Astrocyte of the cerebellum (primary cell): ENCODE data around the gene BIRC7.

ENCODE experiments used
- DNase-seq: peaks from one replicate; pipeline ENCODE4 v3.0.0-alpha.2; 2011; ENCODE audit warnings: low read depth
- H3K4me3 ChIP-seq: 2 replicates; pipeline ENCODE4 v1.5.1; 2011; ENCODE audit warnings: mild to moderate bottlenecking, low read depth, low read length, moderate library complexity
- CTCF ChIP-seq: IDR thresholded peaks from 2 replicates; pipeline ENCODE4 v1.5.1; 2012; ENCODE audit warnings: low read length, low read depth, moderate library complexity, mild to moderate bottlenecking; ENCODE audit errors: missing control alignments
- in situ Hi-C: cut with HindIII; loops from 2 replicates; pipeline ENCODE4 v1.10.0; 2017; ENCODE audit warnings: low sequenced_read_pairs

The BIRC7 gene

GRCh38 chr20:63212792-63213191 is 22.9 kb upstream of the BIRC7 start:
- no peak for DNase-seq
- TF ChIP-seq CTCF = no peak
- in situ Hi-C loops = loop anchor here (25.0 kb wide), 1 partner anchor 125 kb away; no protein-coding TSS in a partner anchor
- H3K4me3 ChIP-seq = no peak overlapping the region

- in situ Hi-C loops = loop anchor here (25.0 kb wide), 1 partner anchor 127 kb away; no protein-coding TSS in a partner anchor
- no peak for TF ChIP-seq CTCF
- DNase-seq = no peak
- H3K4me3 ChIP-seq = no peak overlapping the region
Observed at GRCh38 chr20:63214514-63214913, 21.2 kb upstream of the BIRC7 start.

GRCh38 chr20:63215101-63216040 is 20.3 kb upstream of the BIRC7 start:
- TF ChIP-seq CTCF = peak; percentile 68
- DNase-seq = peak; percentile 9
- H3K4me3 ChIP-seq = peak overlapping the region; percentile 80
- in situ Hi-C loops = loop anchor here (25.0 kb wide), 1 partner anchor 128 kb away; no protein-coding TSS in a partner anchor

- DNase-seq = peak; percentile 69
- TF ChIP-seq CTCF = no peak
- in situ Hi-C loops = loop anchor here (25.0 kb wide), 1 partner anchor 129 kb away; no protein-coding TSS in a partner anchor
- H3K4me3 ChIP-seq = peak within 1 kb of the TSS; percentile 80
Observed at GRCh38 chr20:63216041-63216848, 19.5 kb upstream of the BIRC7 start, which contains the start of gene YTHDF1. TSS of gene YTHDF1 (minus strand) at chr20:63216131. CDS start at chr20:63215892, 239 bp downstream.

- H3K4me3 ChIP-seq = peak overlapping the region; percentile 80
- no peak for TF ChIP-seq CTCF
- DNase-seq = no peak
- in situ Hi-C loops = loop anchor here (25.0 kb wide), 1 partner anchor 130 kb away; no protein-coding TSS in a partner anchor
Observed at GRCh38 chr20:63216849-63217471, 18.7 kb upstream of the BIRC7 start.

GRCh38 chr20:63217706-63218105 is 18.0 kb upstream of the BIRC7 start:
- H3K4me3 ChIP-seq = no peak overlapping the region
- in situ Hi-C loops = loop anchor here (25.0 kb wide), 1 partner anchor 130 kb away; no protein-coding TSS in a partner anchor
- no peak for DNase-seq
- no peak for TF ChIP-seq CTCF
